ENCODE results near the gene BCL7B.

GRCh38 chr7:73560109-73560835 lies 2.8 kb upstream of the BCL7B start:
- TF ChIP-seq CTCF (IDR thresholded peaks at IDR 0.05) (no peak), POLR2AphosphoS5 (IDR thresholded peaks at IDR 0.05) (peak; percentile 22)

All from gastroesophageal sphincter (tissue), 3 donors.